Measurements from ENCODE around the gene PRKCSH. TPM values are rescaled to one million over a fixed set of nuclear protein-coding genes. Genes with fewer than 3 reads are reported as not detected.
A peak's percentile ranks its signal among the peaks of the same experiment; 100 is the strongest.

The PRKCSH gene
- total RNA-seq, 1 experiment from 2014 or later: 257 TPM

DNA sequence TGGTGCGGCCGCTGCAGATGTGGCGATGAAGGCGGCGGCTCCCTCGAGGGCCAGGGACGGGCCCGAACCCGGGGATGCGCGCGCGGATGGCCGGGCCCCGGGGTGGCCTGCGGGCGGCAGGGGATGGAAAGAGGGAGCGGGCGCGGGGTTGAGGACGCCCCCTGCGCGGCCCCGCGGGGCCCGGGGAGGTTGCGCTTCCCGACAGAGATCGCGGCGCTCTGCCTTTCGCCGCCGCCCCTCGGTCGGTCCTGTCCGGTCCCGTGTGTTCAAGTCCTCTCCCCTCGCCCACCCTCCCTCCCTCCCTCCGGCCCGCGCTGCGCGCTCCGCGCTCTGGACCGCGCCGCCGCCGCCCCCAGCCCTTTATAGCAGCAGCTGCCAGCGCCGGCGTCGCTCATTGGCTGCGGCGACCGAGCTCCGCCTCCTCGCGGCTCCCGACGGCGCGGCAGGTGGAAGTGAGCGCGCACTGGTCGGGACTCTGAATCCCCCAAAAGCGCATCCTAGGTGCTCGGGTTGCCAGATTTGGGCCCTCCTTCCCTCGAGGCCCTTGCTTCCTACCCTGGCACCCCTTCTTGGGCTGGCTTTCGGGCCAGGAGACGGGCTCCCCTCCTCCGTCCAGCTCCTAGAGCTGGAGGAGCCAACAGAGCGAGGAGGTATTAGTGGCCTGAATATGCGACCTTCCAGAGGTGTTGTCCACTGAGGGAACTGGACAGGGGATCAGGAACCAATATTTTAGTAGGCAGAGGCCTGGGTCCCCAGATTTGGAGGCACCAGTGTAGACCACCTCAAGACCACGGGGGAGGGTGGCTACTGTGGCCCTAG lies 45.5 kb downstream of the PRKCSH start, which contains the start of gene ELAVL3:
Gene ELAVL3, minus strand, starts transcription at position 332 of the 819 bp plus-strand sequence. CDS start 438 bp downstream, outside the sequence.
- no peak for DNase-seq (ENCODE audit: unreplicated experiment)
- BruUV-seq (replicated peaks): no TSS peak
- H3K36me3 Mint-ChIP-seq (ENCODE audit: insufficient read depth, unreplicated experiment): no peaks in the 10 kb centered on the region
- no peaks in the 10 kb centered on the region for H3K9me3 Mint-ChIP-seq (ENCODE audit: unreplicated experiment)
- ChIA-PET POLR2A (no interaction called here), CTCF (interaction anchor here (0.6 to 2.5 kb wide), 2 partner anchors 99 to 343 kb away, joined by 3 to 12 read pairs; no protein-coding TSS in a partner anchor)
- H3K27me3 Mint-ChIP-seq (ENCODE audit: insufficient read depth, unreplicated experiment): no peaks in the 10 kb centered on the region
- peaks cover 6% of the 10 kb centered on the region for H3K4me1 Mint-ChIP-seq (ENCODE audit: insufficient read depth, unreplicated experiment)
- no peak within 1 kb of the TSS for H3K4me3 Mint-ChIP-seq (ENCODE audit: unreplicated experiment)
- no peak within 1 kb of the TSS for H3K27ac Mint-ChIP-seq (ENCODE audit: low read depth, unreplicated experiment)
- TF ChIP-seq, protein P1, sequence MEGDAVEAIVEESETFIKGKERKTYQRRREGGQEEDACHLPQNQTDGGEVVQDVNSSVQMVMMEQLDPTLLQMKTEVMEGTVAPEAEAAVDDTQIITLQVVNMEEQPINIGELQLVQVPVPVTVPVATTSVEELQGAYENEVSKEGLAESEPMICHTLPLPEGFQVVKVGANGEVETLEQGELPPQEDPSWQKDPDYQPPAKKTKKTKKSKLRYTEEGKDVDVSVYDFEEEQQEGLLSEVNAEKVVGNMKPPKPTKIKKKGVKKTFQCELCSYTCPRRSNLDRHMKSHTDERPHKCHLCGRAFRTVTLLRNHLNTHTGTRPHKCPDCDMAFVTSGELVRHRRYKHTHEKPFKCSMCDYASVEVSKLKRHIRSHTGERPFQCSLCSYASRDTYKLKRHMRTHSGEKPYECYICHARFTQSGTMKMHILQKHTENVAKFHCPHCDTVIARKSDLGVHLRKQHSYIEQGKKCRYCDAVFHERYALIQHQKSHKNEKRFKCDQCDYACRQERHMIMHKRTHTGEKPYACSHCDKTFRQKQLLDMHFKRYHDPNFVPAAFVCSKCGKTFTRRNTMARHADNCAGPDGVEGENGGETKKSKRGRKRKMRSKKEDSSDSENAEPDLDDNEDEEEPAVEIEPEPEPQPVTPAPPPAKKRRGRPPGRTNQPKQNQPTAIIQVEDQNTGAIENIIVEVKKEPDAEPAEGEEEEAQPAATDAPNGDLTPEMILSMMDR (IDR thresholded peaks at IDR 0.05; ENCODE audit: unreplicated experiment): no peak
- intact Hi-C loops (cut with micrococcal nuclease): no loop called here

DNA sequence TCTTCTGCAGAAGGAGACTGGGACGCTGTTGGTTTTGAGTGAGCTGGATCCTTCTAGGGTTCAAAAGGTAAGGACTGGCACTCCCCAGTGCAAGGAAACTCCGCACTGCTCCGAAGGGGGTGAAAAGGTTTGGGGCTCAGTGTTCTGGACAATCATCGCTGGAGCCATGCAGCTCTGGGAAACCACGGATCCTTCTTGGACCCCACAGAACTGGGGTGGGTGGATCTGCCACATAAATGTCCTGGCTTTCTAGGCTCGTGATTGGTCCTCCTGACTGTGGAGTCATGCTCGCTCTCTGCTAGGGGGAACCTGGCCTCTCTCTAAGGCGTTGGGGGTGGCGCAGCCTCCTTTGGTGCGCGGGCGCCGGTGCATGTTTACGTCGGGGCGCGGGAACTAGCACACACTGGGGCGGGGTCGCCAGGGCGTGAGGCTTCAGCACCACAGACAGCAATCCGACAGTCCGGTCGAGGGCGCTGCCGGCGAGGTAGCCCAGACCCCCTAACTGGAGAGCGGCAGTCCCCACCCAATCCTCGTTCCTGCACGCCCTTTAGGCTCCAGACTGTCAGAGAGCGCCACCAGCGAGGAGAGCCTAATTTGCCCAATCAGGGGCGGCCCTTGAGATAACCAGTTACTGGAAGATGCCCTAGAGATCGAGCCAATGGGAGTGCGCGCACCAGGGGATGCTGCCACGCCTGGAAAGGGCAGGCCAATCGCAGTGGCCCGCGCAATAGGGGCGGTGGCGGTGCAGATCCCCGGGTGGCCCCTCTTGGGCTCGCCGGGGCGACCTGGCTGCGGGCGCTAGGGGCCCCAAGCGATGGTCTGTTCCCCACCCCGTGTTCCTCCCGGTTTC lies 46.3 kb downstream of the PRKCSH start:
- TF ChIP-seq, protein P1 (IDR thresholded peaks at IDR 0.05; ENCODE audit: unreplicated experiment): no peak
- BruUV-seq (replicated peaks): no TSS peak
- CTCF ChIA-PET: interaction anchor here (0.7 to 2.5 kb wide), 21 partner anchors 9 to 620 kb away, joined by 3 to 12 read pairs (median 4); partner anchors contain the start of genes ECSIT and EPOR
- Mint-ChIP-seq H3K4me1 (ENCODE audit: insufficient read depth, unreplicated experiment) (peaks cover 6% of the 10 kb centered on the region), H3K9me3 (ENCODE audit: unreplicated experiment) (no peaks in the 10 kb centered on the region), H3K36me3 (ENCODE audit: insufficient read depth, unreplicated experiment) (no peaks in the 10 kb centered on the region), H3K27ac (ENCODE audit: low read depth, unreplicated experiment) (no peak overlapping the region), H3K27me3 (ENCODE audit: insufficient read depth, unreplicated experiment) (no peaks in the 10 kb centered on the region), H3K4me3 (ENCODE audit: unreplicated experiment) (peak overlapping the region; percentile 46)
- intact Hi-C loops (cut with micrococcal nuclease): loop anchor here (1.0 kb wide), 1 partner anchor 188 kb away; no protein-coding TSS in a partner anchor
- POLR2A ChIA-PET: interaction anchor here (0.5 to 1.4 kb wide), 5 partner anchors 10 to 200 kb away, joined by 3 to 7 read pairs (median 4); no protein-coding TSS in a partner anchor
- DNase-seq (ENCODE audit: unreplicated experiment): no peak

DNA sequence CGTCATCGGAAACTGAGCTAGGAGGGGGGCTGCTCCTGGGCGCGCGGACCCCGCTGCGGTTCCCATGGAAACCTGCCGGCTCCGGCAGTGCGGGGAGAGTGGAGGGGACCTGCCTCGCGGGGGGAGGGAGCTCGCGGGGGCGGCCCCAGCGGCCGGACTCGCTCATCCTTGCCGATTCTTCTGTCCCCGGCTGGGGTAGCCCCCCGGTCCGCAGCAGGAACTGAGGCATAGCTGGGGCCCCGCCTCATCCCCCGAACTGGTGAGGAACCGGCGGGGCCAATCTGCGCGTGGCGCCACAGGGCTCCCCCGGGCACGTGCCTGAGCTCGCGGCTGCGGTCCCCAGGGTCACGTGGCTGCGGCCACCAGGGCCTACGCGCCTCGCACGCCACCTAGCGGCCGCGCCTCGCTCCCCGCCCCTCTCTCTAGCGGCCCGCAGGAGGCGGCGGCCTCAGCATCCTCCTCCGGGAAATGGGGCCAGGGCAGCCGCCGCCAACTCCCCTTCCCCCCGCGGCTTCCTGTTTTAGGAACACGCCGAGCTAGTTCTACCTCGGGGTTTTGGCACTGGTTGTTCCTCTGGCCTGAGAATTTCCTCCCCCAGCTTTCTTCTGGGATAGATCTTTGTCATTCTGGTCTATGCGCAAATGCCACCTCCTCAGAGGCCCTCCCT lies 47.1 kb downstream of the PRKCSH start:
- H3K27me3 Mint-ChIP-seq (ENCODE audit: insufficient read depth, unreplicated experiment): no peaks in the 10 kb centered on the region

More for the DNA sequence above, 47.1 kb downstream of the PRKCSH start:
- BruUV-seq (replicated peaks): no TSS peak
- peak; percentile 70 for DNase-seq (ENCODE audit: unreplicated experiment)
- TF ChIP-seq, protein P1 (IDR thresholded peaks at IDR 0.05; ENCODE audit: unreplicated experiment): peak; percentile 87
- no peak overlapping the region for H3K27ac Mint-ChIP-seq (ENCODE audit: low read depth, unreplicated experiment)
- peak overlapping the region; percentile 46 for H3K4me3 Mint-ChIP-seq (ENCODE audit: unreplicated experiment)
- H3K9me3 Mint-ChIP-seq (ENCODE audit: unreplicated experiment): no peaks in the 10 kb centered on the region
- peaks cover 6% of the 10 kb centered on the region for H3K4me1 Mint-ChIP-seq (ENCODE audit: insufficient read depth, unreplicated experiment)
- ChIA-PET POLR2A (interaction anchor here (0.6 to 1.4 kb wide), 6 partner anchors 47 to 201 kb away, joined by 3 to 7 read pairs (median 4); partner anchors contain the start of genes ODAD3 and PRKCSH), CTCF (interaction anchor here (0.6 to 2.5 kb wide), 34 partner anchors 9 to 1359 kb away, joined by 3 to 12 read pairs (median 4); partner anchors contain the start of genes ECSIT and EPOR)
- intact Hi-C loops (cut with micrococcal nuclease): loop anchor here (1.0 kb wide), 1 partner anchor 189 kb away; no protein-coding TSS in a partner anchor
- no peaks in the 10 kb centered on the region for H3K36me3 Mint-ChIP-seq (ENCODE audit: insufficient read depth, unreplicated experiment)

Data from MCF 10A (cell line).